Neutrophil (primary cell): ENCODE results near the gene FZD1.

Experiments used
- H3K27ac ChIP-seq: fragments of 200-600 bp; sonication (generic); 2 replicates; pipeline ENCODE4 v1.5.1; 2016; ENCODE audit warnings: mild to moderate bottlenecking, moderate library complexity
- H3K27me3 ChIP-seq: fragments of 200-600 bp; sonication (generic); 2 replicates; pipeline ENCODE4 v1.6.0; 2016; ENCODE audit warnings: mild to moderate bottlenecking
- H3K36me3 ChIP-seq: fragments of 200-600 bp; sonication (generic); 2 replicates; pipeline ENCODE4 v1.5.1; 2017
- H3K4me1 ChIP-seq, 2 experiments: fragments of 200-600 bp in 1 of 2; sonication (generic) in 1 of 2; 1 replicate in 1 of 2; 2 replicates in 1 of 2; pipeline versions ENCODE4 v1.5.1 to v1.6.1; 2013 to 2016; ENCODE audit warnings: low read depth in 1 of 2, low read length in 1 of 2, mild to moderate bottlenecking in 1 of 2, moderate library complexity in 1 of 2; ENCODE audit not compliant: control insufficient read depth in 1 of 2, insufficient read depth in 1 of 2
- H3K4me3 ChIP-seq, 2 experiments: fragments of 200-600 bp in 1 of 2; sonication (generic) in 1 of 2; 1 replicate in 1 of 2; 2 replicates in 1 of 2; pipeline ENCODE4 v1.5.1; 2013 to 2016; ENCODE audit warnings: low read depth in 1 of 2, low read length in 1 of 2, mild to moderate bottlenecking in 1 of 2, moderate library complexity in 1 of 2
- H3K9me3 ChIP-seq: fragments of 200-600 bp; sonication (generic); 2 replicates; pipeline ENCODE4 v1.5.1; 2016
- TF ChIP-seq, protein P1 (sequence below): fragments of 200-600 bp; sonication (generic); IDR thresholded peaks from 2 replicates; pipeline ENCODE4 v1.5.1; 2016; ENCODE audit warnings: antibody characterized with exemption

FZD1 gene

DNA sequence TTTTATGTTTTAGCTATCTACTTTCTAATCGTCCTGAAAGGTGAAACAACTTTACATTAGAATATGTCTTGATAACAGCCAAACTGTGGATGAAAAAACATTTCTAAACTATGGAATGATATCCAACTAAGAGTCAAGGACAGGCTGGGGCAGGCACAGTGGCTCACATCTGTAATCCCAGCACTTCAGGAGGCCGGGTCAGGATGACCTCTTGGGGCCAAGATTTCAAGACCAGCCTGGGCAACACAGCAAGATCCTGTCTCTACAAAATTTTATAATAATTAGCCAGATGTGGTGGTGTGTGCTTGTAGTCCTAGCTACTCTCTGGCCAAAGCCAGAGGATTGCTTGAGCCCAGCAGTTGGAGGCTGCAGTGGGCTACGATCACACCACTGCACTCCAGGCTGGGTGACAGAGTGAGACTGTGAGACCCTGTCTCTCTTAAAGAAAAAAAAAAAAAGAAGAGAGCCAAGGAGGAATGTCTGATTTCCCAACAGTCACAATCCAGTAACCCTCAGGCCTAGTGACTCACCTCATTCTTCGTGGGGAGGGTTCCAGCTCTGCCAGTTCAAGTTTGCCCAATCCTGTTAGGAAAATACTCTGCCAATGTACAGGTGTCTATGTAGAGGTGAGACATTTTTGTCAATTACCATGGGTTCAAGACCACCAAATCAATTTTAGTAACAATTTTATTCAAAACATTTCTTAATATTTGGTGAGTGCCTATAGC is 14.6 kb upstream of the FZD1 start:
- H3K9me3 ChIP-seq = no peaks in the 10 kb centered on the region
- H3K4me1 ChIP-seq = no peaks in the 10 kb centered on the region
- H3K4me3 ChIP-seq = no peak overlapping the region
- no peaks in the 10 kb centered on the region for H3K36me3 ChIP-seq
- H3K27me3 ChIP-seq = no peaks in the 10 kb centered on the region
- no peak overlapping the region for H3K27ac ChIP-seq
- TF ChIP-seq, protein P1, sequence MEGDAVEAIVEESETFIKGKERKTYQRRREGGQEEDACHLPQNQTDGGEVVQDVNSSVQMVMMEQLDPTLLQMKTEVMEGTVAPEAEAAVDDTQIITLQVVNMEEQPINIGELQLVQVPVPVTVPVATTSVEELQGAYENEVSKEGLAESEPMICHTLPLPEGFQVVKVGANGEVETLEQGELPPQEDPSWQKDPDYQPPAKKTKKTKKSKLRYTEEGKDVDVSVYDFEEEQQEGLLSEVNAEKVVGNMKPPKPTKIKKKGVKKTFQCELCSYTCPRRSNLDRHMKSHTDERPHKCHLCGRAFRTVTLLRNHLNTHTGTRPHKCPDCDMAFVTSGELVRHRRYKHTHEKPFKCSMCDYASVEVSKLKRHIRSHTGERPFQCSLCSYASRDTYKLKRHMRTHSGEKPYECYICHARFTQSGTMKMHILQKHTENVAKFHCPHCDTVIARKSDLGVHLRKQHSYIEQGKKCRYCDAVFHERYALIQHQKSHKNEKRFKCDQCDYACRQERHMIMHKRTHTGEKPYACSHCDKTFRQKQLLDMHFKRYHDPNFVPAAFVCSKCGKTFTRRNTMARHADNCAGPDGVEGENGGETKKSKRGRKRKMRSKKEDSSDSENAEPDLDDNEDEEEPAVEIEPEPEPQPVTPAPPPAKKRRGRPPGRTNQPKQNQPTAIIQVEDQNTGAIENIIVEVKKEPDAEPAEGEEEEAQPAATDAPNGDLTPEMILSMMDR = no peak

DNA sequence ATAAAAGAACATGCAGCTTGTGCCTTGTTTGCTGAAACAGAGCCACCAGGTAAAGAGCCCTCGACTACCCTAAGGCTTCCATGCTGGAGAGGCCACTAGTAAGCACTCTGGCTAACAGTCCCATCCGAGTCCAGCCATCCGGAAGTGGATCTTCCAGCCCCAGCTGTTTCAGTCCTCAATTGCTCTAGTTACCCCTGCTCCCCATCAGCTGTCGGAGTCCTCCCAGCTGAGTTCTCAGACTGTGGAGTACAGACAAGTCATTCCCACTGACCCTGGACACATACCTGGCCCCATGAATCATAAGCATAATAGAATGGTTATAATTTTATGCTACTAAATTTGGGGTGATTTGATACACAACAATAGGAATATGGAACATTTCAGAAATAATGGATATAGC is 13.5 kb upstream of the FZD1 start:
- Histone ChIP-seq H3K9me3 (no peaks in the 10 kb centered on the region), H3K27ac (no peak overlapping the region), H3K27me3 (no peaks in the 10 kb centered on the region), H3K4me3 (no peak overlapping the region), H3K36me3 (no peaks in the 10 kb centered on the region), H3K4me1 (no peaks in the 10 kb centered on the region)
- TF ChIP-seq, protein P1 = no peak

- H3K27me3 ChIP-seq = no peaks in the 10 kb centered on the region
- no peaks in the 10 kb centered on the region for H3K4me1 ChIP-seq
- H3K9me3 ChIP-seq = no peaks in the 10 kb centered on the region
- no peaks in the 10 kb centered on the region for H3K36me3 ChIP-seq
- TF ChIP-seq, protein P1 = no peak
- H3K27ac ChIP-seq = no peak overlapping the region
- H3K4me3 ChIP-seq = no peak overlapping the region
These were observed 12.4 kb upstream of the FZD1 start for GRCh38 chr7:91251877-91252276.

- H3K4me1 ChIP-seq = peaks cover 25 to 27% of the 10 kb centered on the region in 2 experiments
- TF ChIP-seq, protein P1 = no peak
- no peak overlapping the region for H3K27ac ChIP-seq
- peak overlapping the region; percentile 56 to 65 for H3K4me3 ChIP-seq
- H3K36me3 ChIP-seq = no peaks in the 10 kb centered on the region
- H3K27me3 ChIP-seq = peaks cover 90% of the 10 kb centered on the region
- no peaks in the 10 kb centered on the region for H3K9me3 ChIP-seq
These were observed 718 bp upstream of the FZD1 start for GRCh38 chr7:91263384-91264045.

DNA sequence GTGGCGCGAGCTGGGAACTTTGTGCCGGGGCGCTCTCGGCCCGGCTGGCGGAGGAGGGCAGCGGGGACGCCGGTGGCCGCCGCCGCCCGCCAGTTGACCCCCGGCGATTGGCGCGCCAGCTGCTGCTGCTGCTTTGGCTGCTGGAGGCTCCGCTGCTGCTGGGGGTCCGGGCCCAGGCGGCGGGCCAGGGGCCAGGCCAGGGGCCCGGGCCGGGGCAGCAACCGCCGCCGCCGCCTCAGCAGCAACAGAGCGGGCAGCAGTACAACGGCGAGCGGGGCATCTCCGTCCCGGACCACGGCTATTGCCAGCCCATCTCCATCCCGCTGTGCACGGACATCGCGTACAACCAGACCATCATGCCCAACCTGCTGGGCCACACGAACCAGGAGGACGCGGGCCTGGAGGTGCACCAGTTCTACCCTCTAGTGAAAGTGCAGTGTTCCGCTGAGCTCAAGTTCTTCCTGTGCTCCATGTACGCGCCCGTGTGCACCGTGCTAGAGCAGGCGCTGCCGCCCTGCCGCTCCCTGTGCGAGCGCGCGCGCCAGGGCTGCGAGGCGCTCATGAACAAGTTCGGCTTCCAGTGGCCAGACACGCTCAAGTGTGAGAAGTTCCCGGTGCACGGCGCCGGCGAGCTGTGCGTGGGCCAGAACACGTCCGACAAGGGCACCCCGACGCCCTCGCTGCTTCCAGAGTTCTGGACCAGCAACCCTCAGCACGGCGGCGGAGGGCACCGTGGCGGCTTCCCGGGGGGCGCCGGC is 870 bp downstream of the FZD1 start:
- TF ChIP-seq, protein P1 = no peak
- Histone ChIP-seq H3K27me3 (peaks cover 83% of the 10 kb centered on the region), H3K27ac (no peak overlapping the region), H3K4me3 (peak overlapping the region; percentile 56 to 65), H3K36me3 (no peaks in the 10 kb centered on the region), H3K9me3 (no peaks in the 10 kb centered on the region), H3K4me1 (peaks cover 25 to 27% of the 10 kb centered on the region in 2 experiments)
